ENCODE measurements around the gene COL6A1.
A peak's percentile ranks its signal among the peaks of the same experiment; 100 is the strongest.
"Not testable (repeated sequence)": the region's sequence is repeated elsewhere in the genome, so short reads cannot be mapped to it uniquely, and the experiment has no call there.

COL6A1 gene

GRCh38 chr21:46029186-46029924, 47.8 kb downstream of the COL6A1 start:
- no peak for DNase-seq

DNA sequence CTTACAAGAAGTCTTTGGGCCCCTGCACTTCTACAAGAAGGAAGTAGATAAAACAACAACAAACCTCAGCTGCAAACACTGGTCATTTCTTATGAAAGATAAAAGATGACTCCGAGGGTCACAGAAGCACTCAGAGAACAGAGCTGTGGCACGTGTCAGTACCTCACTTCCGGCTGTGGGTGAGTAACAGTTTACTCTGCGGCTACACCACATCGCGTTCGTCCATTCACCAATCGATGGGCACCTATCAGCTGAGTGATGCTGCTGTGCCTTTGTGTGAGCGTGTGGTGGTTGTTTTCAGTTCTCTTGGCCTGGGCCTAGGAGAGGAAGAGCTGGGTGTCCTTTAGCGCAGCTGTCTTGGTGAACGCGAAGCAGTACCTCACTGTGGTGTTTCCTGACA, 49.9 kb downstream of the COL6A1 start:
- DNase-seq: peak; percentile 63

GRCh38 chr21:46032100-46032499, 50.5 kb downstream of the COL6A1 start:
- DNase-seq: no peak

GRCh38 chr21:46033410-46034400, 52.1 kb downstream of the COL6A1 start:
- no peak for DNase-seq

DNA sequence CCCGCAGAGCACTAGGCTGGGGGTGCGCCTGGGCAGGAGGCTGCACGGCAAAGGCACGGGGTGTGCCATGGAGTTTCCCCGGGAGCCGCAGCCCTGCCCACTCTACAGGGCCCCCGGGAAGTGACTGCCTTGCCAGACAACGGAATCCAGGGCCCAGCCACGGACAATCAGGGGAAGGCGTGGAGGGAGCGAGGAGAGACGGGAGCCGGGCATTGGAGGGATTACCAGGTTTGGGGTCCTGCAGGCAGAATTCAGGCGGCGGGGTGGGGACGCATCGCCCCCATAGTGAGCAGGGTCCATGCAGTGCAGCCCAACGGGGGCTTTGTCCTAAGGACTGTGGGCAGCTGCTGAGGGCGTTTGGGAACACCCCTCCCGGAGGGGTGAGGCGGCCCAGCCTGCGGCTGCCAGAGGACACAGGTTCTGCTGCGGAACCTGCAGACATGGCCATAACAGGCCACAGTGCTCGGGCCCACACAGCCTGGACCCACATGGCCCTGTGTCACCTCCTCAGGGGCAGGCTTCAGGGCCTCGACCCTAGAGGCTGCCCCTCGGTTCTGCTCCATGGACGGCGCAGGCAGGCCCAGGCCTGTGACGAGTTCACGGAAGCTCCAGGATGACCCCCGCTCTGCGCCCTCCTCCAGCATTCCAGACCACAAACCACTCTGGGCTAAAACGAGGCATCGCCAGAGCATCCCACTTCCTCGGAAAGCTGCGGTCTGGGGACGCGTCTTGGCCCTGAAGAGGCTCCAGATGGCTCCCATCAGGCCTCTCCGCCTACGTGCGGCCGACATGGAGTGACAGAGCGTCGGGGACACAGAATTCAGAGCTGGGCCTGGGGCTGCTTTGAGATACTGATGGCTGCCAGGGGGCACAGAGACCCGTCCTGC, 54.5 kb downstream of the COL6A1 start:
- no peak for DNase-seq

- DNase-seq: no peak
These were observed 55.2 kb downstream of the COL6A1 start for GRCh38 chr21:46036696-46037330.

DNA sequence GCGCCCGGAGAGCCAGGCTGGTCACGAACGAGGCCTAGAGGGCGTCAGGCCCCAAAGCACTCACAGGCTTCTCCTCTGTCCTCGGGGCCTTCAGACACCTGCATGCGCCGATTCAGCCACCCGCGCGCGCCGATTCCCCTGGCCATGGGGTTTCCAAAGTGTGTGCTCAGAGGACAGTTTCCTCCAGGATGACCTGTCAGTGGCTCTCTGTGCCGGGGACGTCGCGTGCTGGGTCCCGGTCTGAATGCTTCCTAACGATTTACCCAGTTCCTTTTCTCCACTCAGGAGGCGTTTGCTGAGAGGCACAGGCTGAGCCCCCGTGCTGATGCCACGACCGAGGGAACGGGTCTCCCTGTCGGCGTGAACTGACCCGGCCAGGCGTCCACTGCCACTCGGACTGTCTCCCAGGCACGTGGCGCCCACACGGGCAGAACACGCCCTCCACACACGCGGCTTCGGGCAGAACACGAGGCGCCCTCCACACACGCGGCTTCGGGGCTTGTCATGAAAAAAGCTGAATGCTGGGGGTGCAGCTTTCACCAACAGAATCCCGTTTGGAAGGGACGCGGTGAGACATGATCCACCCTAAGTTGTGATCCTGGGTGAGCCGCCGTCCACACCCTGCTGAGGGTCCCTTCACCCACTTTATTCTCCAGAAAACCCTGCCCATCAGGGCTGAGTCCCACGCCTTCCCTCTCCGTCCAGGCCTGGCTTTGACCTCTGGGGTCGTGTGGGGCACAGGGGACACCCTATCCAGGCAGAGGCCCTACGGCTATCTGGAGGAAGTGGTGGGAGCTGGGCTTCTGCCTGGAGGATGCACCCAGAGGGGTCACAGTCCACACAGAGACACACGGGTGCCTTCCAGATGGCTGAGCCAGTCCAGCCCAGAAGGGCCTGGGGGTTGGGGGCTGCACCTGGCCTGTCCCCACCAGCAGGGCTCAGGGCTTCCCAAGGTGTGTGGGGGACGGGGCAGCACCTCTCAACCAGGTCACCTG, 56.1 kb downstream of the COL6A1 start:
- DNase-seq: no peak

- DNase-seq: no peak
These were observed 56.8 kb downstream of the COL6A1 start for GRCh38 chr21:46038341-46038829.

- no peak for DNase-seq
These were observed 57.4 kb downstream of the COL6A1 start for GRCh38 chr21:46038871-46039397.

- DNase-seq: no peak
These were observed 58.5 kb downstream of the COL6A1 start for GRCh38 chr21:46039891-46040660.

DNA sequence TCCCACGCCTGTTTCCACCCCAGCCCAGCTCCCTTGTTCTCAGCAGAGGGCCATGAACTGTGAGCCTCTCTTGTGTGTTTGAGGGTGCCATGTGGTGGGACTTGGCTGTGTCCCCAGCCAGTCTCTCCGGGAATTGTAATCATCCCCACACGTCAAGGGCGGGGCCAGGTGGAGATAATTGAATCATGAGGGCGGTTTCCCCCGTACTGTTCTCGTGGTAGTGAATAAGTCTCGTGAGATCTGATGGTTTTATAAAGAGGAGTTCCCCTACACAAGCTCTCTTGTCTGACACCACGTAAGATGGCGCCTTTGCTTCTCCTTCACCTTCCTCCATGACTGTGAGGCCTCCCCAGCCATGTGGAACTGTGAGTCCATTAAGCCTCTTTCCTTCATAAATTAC, 59.1 kb downstream of the COL6A1 start:
- DNase-seq: no peak

GRCh38 chr21:46041183-46041582, 59.6 kb downstream of the COL6A1 start:
- DNase-seq: no peak

GRCh38 chr21:46045154-46045553, 63.6 kb downstream of the COL6A1 start:
- no peak for DNase-seq

DNA sequence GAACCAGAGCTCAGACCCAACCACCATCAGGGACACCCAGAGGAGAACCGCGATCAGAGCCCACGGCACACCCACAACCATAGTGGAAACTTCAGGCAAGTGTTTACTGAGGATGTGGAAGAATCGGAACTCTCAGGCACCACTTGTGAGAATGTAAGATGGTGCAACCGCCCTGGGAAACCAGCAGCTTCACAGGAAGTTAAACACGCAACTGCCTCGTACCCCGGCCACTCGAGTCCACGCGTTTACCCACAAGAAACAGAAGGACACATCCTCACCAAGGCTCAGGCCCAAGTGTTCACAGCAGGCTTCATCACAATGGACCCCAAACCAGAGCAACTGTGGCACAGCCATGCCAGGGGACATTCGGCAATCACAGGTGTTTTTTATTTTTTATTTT, 64.9 kb downstream of the COL6A1 start:
- DNase-seq: no peak

DNA sequence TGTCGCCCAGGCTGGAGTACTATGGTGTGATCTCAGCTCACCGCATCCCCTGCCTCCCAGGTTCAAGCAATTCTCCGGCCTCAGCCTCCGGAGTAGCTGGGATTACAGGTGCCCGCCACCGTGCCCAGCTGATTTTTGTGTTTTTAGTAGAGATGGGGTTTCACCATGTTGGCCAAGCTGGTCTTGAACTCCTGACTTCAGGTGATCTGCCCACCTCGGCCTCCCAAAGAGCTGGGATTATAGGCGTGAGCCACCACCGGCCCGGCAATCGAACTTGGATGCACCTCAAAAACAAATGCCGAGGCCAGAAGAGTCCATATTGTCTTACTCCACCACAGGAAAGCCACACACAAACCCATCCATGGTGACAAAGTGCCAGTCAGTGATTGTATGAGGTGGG, 65.3 kb downstream of the COL6A1 start:
- DNase-seq: not testable (repeated sequence)

DNA sequence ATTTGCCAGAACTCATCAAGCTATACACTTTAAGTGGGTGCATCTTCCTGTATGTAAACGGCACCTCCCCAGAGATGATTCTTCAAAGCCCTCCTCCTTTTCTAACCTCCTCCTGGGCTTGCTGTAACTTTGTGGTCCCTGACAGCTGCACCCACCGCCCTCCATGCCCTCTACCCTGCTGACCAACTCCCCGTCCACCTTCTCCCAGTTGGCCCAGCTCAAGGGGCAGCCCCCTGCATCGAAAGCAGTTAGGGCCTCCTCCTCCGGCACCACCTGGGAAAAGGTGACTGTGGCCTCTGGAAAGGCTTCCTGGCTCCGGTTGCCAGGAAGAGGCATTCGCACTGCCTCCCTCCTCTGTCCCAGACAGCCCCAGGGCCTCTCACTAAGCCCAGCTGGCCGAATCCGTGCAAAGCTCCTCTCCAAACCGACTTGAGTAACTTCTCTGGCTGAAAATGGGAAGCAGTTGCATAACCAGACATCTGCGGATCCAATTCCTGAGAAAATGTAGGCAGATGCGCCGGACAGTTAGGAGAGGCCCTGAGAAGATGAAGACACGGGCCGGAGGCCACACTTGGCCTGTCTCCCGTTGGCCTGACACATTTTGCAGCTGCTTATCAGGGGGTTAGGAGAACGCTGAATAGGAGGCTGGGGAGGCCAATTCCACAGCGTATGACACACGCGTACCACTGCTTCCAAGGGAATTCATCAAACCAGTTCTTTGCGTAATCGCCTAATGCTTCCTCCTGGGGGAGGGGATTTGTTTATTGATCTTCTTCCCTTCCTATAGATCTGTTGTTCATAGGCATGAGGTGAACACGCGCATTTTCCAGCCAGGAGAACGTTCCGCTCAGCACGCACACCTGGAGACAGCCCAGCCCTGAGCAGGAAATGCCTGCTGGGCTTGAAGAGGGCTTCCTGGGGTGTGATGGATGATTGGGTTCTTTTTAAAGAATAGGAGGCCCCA, 67.6 kb downstream of the COL6A1 start:
- DNase-seq: no peak

GRCh38 chr21:46049890-46050667, 68.5 kb downstream of the COL6A1 start:
- DNase-seq: no peak
